Epidermal melanocyte (primary cell): Measurements from ENCODE around the gene TREM1.
"Not testable (repeated sequence)": the region's sequence is repeated elsewhere in the genome, so short reads cannot be mapped to it uniquely, and the experiment has no call there.

Source experiments
- DNase-seq: peaks from one replicate; pipeline ENCODE4 v3.0.0; 2011; ENCODE audit warnings: low spot score; ENCODE audit not compliant: insufficient read length

TREM1 gene

GRCh38 chr6:41258196-41258493 lies 28.3 kb downstream of the TREM1 start:
- DNase-seq, result no peak

GRCh38 chr6:41257369-41258195 lies 28.9 kb downstream of the TREM1 start:
- no peak for DNase-seq

- DNase-seq, result no peak
Observed at GRCh38 chr6:41256383-41256782, 30.1 kb downstream of the TREM1 start.

GRCh38 chr6:41255638-41256246 lies 30.7 kb downstream of the TREM1 start:
- no peak for DNase-seq

GRCh38 chr6:41255110-41255509 lies 31.4 kb downstream of the TREM1 start:
- DNase-seq, result no peak

- DNase-seq, result no peak
Observed at GRCh38 chr6:41252401-41253169, 33.9 kb downstream of the TREM1 start.

- DNase-seq, result no peak
Observed at GRCh38 chr6:41247882-41248705, 38.4 kb downstream of the TREM1 start.

- DNase-seq, result no peak
Observed at GRCh38 chr6:41247288-41247865, 39.1 kb downstream of the TREM1 start.

GRCh38 chr6:41246529-41246928 lies 40.0 kb downstream of the TREM1 start:
- DNase-seq, result not testable (repeated sequence)

GRCh38 chr6:41239467-41240159 lies 46.9 kb downstream of the TREM1 start:
- DNase-seq, result no peak

- DNase-seq, result no peak
Observed at GRCh38 chr6:41237128-41237527, 49.4 kb downstream of the TREM1 start.

- DNase-seq, result no peak
Observed at GRCh38 chr6:41236276-41236675, 50.2 kb downstream of the TREM1 start.

GRCh38 chr6:41232667-41233066 lies 53.8 kb downstream of the TREM1 start:
- no peak for DNase-seq

- DNase-seq, result no peak
Observed at GRCh38 chr6:41231246-41231645, 55.2 kb downstream of the TREM1 start.

GRCh38 chr6:41229721-41230120 lies 56.8 kb downstream of the TREM1 start:
- no peak for DNase-seq

GRCh38 chr6:41228616-41229015 lies 57.9 kb downstream of the TREM1 start:
- DNase-seq, result no peak

- DNase-seq, result no peak
Observed at GRCh38 chr6:41228096-41228495, 58.4 kb downstream of the TREM1 start, which contains the start of gene TREML4. TREML4 (plus strand) TSS chr6:41228349; CDS start chr6:41228428, 79 bp downstream.

GRCh38 chr6:41226752-41227151 lies 59.7 kb downstream of the TREM1 start:
- no peak for DNase-seq

GRCh38 chr6:41224800-41225199 lies 61.7 kb downstream of the TREM1 start:
- no peak for DNase-seq
